ENCODE measurements around the gene CHRND. TPM values are rescaled to one million over a fixed set of nuclear protein-coding genes. Genes with fewer than 3 reads are reported as not detected.
"Not testable (repeated sequence)": the region's sequence is repeated elsewhere in the genome, so short reads cannot be mapped to it uniquely, and the experiment has no call there.

CHRND gene
- polyA plus RNA-seq, 1 donor: 0.96 TPM

- DNase-seq: no peak
These were observed 761 bp upstream of the CHRND start for GRCh38 chr2:232525199-232525598.

GRCh38 chr2:232526372-232526941 lies 497 bp downstream of the CHRND start:
- no peak for DNase-seq

GRCh38 chr2:232527905-232528470 lies 2.0 kb downstream of the CHRND start:
- DNase-seq: no peak

- no peak for DNase-seq
These were observed 2.9 kb downstream of the CHRND start for GRCh38 chr2:232528746-232529460.

GRCh38 chr2:232529806-232530547 lies 4.0 kb downstream of the CHRND start:
- DNase-seq: no peak

- no peak for DNase-seq
These were observed 4.8 kb downstream of the CHRND start for GRCh38 chr2:232530626-232531260.

GRCh38 chr2:232532419-232532818 lies 6.5 kb downstream of the CHRND start:
- no peak for DNase-seq

- not testable (repeated sequence) for DNase-seq
These were observed 6.9 kb downstream of the CHRND start for GRCh38 chr2:232532821-232533220.

- no peak for DNase-seq
These were observed 8.2 kb downstream of the CHRND start for GRCh38 chr2:232533944-232534710.

GRCh38 chr2:232534940-232535651 lies 9.1 kb downstream of the CHRND start:
- DNase-seq: no peak

GRCh38 chr2:232535761-232536530 lies 10.0 kb downstream of the CHRND start:
- no peak for DNase-seq

GRCh38 chr2:232537079-232537478 lies 11.1 kb downstream of the CHRND start:
- DNase-seq: no peak

- DNase-seq: no peak
These were observed 11.5 kb downstream of the CHRND start for GRCh38 chr2:232537499-232537898.

- no peak for DNase-seq
These were observed 12.7 kb downstream of the CHRND start for GRCh38 chr2:232538671-232539070.

- no peak for DNase-seq
These were observed 13.6 kb downstream of the CHRND start, which contains the start of gene CHRNG for GRCh38 chr2:232539298-232540231. Gene CHRNG, plus strand, starts transcription at chr2:232539692. Its CDS starts 56 bp downstream, at chr2:232539748.

GRCh38 chr2:232540441-232541041 lies 14.6 kb downstream of the CHRND start:
- DNase-seq: no peak

GRCh38 chr2:232541195-232541960 lies 15.4 kb downstream of the CHRND start:
- no peak for DNase-seq

Data from left kidney (tissue), 2 donors.